HG03378 (cell line): ENCODE measurements around the gene CPZ.
"Not testable (repeated sequence)": the region's sequence is repeated elsewhere in the genome, so short reads cannot be mapped to it uniquely, and the experiment has no call there.

Experiments used
- ATAC-seq: cut with Tn5 transposase; IDR thresholded peaks from one replicate; pipeline ENCODE4 v1.9.1; 2021; ENCODE audit warnings: mild to moderate bottlenecking, moderate library complexity; ENCODE audit not compliant: unreplicated experiment

Gene CPZ

DNA sequence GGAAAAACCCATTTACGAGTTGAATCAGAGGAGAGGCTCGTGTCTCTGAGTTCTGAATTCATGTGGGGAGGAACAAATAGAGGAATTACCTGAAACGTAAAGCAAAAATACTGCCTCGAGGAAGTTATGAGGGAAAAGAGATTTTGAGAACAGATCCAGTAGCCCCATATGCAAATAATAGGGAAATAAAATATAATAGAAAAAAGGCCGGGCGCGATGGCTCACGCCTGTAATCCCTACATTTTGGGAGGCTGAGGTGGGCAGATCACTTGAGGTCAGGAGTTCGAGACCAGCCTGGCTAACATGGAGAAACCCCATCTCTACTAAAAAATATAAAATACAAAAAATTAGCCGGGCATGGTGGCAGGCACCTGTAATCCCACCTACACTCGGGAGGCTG lies 42.2 kb downstream of the CPZ start:
- not testable (repeated sequence) for ATAC-seq

DNA sequence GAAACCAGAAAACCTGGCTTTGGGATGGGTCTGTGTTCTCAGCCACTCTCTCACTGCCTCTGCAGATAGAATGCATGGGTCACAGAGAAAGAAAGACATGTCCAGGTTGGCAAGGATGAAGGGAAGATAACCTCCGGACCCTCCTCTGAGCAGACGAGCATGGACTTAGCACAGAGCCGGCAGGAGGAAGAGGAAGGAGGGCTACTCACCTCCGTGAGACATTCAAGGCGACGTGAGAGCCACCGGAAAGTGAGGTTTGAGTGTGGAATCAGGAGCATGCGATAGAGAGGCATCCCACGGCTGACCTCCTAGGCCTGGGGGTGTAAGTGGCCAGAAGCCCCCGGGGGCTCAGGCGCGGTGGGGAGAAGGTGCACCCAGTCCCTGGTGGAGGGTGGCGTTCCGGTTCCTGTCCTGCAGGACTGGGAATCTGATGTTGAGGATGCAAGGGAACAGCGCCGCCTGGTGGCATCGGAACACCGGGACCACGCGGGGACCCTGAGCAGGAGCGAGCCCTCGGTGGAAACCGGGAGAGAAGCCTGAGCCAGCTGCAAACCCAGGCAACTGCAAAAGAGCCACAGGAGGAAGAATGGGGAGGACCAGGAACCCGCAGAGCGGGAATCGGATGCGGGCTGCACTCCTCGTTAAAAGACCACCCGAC lies 43.5 kb downstream of the CPZ start:
- not testable (repeated sequence) for ATAC-seq

DNA sequence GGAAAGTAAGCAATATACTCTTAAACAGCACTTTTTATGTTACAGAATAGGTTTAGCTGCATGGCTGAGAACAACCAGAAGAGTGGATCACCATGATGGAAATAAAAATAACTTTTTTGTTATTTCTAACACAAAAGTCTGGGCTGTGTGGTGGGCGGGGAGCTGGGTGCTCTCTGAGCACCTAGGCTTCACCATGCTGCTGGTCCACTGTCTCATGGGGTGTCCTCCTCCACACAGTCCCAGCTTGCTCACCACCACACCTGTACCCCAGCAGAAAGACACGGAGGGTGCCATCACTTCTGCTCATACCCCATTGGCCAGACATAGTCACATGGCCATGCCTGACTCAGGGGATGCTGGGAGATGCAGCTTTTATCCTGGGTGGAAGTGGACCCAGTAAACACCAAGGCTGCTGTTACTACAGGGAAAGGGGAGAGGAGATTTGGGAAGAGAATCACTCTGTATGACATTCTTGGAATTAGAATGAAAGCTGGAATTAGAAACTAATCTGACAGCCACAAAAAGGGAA lies 45.0 kb downstream of the CPZ start:
- no peak for ATAC-seq

DNA sequence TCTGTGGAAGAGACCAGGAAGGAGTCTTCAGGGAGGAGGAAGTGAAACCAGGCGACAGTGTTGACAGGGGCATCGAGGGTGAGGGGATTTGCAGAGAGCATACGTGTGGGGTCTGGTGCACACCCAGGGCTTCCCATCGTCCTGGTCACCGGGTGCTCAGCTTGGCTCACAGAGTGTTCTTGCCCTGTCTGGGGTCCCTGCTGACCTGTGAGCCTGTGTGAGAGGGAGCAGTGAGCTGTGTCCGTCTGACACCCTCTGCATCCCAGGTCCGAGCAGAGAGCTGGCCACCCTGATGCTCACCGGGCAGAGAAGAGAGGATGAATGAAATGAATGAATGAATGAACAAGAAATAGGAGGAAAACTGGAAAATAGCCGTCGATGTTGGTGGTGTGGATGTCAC lies 46.5 kb downstream of the CPZ start:
- no peak for ATAC-seq

DNA sequence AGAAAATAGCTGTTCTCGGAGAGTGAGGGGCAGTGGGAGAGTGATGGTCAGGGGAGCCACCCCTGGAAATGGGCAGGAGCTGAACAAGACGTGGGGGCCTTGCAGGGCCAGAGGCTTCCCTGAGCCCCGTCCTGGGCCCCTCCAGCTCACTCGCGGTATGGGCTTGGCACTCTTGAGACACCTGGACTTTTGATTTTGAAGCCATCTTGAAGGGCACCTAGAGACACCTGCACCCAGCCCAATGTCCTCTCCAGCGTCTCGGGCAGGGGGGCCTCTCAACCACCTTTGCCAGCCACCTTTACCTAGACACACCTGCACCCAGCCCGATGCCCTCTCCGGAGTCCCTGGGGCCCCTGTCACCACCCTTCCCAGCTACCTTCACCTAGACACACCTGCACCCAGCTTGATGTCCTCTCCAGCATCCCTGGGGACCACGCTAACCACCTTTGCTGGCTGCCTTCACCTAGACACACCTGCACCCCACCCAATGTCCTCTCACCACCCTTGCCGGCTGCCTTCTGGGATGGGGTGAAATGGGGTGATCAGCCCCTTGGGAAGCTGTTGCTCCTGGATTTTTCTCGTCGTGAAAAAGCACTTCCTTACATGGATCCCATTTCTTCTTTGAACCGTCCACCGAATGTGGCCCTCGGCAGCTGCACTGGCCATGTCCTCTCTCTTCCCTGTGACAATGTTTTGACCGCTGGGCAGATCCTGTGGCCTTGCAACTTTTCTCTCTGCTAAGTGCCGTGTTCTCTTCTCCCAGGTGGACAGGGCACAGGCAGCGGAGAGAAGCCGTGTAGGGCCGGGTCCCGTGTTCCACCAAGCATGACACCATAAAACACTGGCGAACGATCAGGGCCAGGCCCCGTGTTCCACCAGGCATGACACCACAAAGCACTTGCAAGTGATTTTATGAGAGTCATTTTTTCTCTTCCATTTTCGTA lies 47.5 kb downstream of the CPZ start:
- ATAC-seq: no peak

DNA sequence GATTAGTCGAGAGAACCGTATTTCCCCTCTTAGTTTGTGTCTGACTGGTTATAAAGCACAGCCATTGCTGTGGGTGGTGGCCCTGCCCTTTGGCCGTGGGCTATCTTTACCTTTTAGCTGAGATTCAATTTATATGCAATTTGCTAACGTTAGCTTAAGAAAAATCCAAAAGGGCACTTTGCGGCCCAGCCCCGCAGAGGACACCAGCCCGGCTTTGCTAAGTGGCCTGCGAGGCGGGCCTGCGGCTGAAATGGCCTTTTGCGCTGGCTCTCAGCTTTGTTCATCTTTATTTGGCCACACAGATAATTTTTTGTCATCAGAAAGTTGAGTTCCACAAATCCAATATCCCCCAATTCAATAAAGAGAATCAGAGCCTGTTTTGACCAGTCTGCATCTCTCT lies 48.3 kb downstream of the CPZ start:
- ATAC-seq: no peak

DNA sequence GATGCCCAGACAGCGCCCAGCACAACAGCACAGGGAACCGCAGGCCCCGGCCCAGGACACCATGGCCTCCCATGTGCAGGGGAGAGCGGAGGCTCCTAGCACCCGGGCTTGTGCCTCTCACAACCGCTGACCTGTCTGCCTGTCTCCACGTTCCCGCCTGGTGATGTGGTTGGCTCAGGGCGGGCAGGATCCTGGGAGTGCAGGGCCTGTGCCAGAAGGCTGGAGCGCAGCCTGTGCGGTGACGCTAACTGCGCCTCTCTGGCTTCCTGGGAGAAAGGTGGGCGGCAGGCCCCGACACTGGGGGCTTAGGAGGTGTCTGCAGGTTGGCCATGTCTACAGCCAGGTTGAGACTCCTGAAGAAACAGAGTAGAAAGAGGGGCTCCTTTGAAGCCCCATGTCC lies 48.7 kb downstream of the CPZ start:
- no peak for ATAC-seq

DNA sequence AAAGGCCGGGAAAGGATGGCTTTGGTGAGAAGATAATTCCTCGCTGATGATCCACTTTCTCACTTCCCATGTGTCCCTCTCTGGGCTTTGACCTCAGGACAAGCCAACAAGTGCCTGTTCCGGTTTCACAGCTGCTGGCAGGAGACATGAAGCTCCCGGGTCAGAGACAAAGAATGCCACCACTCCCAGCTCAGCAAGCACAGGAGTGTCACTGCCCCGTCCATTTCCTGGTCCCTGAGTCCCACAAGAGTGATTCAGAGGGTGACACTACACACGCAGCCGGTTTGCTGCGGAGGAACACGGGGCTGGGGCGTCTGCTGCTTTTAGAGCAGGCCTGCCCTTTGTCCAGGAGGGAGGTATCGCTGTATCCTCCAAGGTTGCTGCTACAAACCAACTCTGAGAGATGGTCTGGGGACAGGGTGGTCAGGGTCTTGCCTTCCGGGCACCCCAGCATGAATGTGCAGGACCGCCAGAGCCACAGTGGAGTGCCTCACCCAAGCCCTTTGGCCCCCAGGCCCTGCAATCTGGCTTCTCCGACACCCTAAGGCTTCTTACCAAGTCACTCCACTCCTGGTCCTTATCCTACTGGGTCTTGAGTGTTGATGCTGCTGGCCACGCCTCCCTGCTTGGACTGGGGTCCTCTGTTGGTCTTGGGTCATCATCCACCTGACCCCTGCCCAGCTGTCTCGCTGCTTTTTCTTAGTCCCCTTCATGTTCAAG lies 49.5 kb downstream of the CPZ start:
- ATAC-seq: no peak

DNA sequence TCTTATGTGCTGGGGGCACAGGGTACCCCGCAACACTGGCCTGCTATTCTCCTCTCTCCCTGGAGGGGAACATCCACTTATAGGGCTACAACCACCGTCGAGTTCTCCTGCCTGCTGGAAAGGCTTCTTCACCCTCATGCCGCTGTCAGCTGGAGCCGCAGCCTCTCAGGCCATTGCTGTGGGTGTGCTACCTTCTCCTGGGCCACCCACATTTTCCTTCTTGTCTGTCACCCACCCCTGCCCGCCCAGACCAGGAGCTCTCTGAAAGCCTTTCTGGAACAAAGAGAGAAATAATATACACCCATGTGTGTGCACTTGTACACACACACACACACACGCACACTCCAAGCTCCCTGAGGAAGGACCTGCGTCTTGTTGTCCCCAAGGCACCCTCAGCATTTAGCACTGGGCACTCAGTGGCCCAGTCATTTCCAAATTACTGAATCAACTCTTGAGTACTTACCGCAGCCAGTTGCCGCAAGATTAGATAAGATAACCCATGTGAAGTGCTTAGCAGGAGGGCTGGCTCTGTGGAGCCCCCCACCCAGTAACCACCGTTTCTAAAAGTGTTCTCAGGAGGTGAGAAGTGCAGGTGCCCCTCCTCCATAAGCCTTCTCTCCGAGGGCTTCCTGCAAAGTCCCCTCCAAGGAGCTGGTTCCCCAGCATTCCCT lies 50.2 kb downstream of the CPZ start:
- ATAC-seq: no peak

DNA sequence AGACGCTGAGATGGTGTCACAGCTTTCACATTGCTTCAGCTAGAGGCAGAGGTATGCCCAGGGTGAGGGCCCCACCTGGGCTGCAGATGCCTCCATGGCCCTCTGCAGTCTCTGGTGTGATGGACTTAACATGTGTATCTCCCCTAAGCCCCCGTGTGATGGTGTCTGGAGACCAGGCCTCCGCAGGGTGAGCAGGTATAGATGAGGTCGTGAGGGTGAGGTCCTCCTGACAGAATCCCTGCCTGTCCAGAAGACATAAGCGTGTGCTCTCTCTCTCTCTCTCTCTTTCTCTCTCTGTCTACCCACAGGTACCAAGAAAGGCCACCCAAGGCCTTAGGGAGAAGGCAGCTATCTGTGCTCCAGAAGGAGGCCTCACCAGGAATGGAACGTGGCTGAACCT lies 50.9 kb downstream of the CPZ start:
- ATAC-seq: no peak

DNA sequence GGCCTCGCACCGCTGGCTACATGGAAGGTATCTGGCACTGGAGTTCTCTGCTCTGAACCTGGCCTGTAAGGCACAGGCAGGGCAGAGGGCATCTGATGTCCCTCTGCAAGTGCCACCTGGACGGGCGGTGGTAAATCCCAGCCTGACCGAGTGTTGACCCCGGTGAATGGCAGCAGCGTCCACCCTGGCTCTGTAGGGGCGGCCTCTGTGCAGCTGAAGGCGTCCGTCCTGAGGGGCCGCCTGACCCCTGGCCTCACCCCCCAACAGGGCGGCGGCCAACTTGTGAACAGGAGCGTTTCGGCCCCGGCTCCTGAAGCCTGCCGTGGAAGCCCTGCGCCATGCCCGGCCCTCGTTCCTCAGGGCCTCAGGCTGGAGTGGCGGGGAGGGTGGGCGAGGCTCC lies 51.4 kb downstream of the CPZ start:
- ATAC-seq: no peak

DNA sequence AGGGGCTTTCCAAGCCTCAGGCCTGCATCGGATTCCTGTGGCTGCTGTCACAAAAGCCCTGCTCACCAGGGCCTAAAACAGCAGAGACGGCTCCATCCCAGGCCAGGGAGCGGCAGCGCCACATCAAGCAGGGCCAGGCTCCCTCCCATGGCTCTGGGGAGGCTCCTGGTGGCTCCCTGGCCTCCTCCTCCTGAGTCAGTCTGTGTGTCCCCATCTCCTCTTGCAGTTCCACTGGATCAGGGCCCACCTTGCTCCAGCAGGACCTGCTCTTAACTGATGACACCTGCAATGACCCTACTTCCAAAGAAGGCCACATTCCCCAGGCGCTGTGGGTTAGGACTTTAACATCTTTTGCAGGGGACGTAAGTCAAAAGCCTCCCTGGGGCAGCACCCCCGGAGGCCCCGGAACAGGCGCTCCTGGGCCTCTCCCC lies 51.9 kb downstream of the CPZ start:
- ATAC-seq: no peak

DNA sequence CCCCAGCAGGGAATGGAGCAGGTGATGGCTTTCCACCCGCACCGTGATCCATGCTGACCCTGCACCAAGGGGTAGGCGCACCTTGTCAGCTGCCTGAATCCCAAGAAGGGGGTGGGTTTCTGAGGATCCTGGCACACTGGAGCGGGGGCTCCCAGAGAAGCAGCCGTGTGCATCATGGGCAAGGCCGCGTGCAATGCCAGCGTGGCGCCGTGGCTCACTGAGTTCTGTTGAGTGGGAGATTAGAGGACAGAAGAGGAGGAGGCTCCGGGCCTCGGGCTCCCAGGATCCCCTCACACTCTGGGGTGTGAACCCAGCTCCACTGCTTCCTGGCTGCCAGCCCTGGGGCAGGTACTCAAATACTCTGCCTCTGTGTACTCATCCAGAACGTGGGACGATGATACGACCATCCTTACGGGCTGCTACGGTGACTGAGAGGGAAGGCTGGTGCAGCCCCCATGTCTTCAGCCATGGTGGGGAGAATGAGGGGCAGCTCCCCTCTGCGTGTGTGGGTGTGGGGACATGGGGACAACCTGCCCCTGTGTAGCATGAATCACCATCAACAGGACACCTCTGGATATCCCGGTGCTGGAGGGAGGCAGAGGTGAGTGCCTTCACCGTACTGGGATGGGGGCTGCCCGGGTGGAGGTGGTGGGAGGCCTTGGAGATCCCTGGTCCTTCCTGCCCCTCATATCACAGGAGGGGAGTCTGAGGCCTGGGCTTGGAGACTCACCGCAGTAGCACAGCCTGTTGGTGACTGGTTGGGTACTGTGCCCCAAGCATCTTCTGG lies 52.6 kb downstream of the CPZ start:
- no peak for ATAC-seq

DNA sequence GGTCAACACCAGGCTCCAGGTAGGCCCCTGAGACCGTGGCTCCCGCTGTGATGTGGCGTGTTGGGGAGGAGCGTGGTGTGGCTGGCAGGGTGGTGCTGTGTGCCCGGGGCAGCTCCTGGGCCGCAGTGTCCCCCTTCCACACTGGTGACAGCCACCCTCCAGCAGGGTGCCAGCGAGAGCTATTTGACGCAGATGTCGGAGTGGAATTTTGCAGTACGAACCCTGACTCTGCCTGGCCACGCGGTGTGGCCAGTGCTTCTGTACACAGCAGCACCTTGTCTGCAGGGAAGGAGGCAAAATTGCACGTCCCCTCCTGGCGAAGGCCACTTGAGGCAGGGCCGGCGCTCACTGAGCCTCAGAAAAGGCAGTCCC lies 53.2 kb downstream of the CPZ start:
- no peak for ATAC-seq

DNA sequence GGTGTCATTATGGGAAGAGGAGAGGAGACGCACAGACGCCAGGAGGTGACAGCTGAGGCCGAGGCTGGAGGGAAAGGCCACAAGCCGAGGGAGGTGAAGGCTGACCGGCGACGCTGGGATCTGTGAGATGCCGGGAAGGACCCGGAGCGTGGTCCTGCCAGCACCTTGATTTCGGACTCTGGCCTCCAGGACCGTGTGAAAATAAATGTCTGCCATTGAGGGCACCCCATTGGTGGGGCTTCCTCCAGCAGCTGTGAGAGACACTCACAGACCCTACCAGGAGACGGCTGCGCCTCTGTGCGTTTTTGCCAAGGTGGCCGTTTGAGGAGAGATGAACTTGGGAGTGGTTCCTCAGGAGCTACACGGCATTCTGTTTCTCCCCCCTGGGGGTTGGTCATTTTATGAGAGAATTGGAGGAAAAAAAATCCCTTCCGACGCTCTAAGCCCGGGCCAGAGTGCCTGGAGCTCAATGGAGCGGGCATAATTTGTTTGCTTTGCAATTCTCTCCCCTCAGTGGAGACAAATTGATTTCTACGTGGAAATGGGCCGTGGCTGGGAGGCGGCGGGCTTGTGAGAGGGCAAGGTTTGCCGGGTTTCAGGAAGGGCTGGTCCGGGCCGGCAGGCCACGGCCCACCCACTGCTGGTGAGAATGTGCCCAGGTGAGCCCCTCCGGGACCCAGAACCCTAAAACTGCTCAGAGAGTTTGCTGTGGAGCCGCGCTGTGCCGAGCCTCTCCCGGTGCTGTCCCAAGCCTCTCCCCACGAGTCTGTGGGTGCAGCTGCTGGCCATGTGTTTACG lies 53.9 kb downstream of the CPZ start:
- ATAC-seq: no peak

DNA sequence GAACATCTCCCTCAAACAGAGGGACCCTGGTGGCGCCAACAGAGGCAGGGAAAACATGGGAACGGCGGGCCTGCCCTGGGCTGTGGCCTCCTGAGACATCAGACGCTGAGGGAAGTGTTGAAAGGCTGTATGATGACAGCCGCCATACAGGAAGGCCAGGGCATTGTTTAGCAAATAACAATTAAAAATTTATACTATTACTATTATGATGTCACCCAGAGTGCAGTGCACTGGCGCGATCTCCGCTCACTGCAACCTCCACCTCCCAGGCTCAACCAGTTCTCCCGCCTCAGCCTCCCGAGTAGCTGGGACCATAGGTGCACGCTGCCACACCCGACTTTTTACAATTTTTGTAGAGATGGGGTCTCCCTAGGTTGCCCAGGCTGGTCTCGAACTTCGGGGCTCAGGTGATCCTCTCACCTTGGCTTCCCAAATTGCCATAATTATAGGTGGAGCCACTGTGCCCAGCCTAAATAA lies 54.6 kb downstream of the CPZ start:
- ATAC-seq: no peak

DNA sequence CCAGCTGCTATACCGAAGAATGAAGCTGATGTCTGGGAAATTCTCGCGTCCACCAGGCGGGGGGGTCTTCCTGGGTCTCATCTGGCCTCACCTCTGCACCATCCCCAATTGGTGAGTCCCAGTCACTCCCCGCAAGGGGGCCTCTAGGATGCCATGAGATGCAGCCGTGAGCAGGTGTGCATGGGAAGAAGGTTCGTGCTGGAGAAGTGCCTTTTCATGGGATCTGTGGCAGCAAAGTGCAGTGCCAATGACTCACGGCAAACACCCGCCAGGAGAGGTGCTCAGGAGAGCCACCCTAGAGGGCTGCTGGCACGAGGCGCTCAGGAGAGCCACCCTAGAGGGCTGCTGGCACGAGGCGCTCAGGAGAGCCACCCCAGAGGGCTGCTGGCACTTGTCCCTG lies 55.1 kb downstream of the CPZ start:
- ATAC-seq: no peak

DNA sequence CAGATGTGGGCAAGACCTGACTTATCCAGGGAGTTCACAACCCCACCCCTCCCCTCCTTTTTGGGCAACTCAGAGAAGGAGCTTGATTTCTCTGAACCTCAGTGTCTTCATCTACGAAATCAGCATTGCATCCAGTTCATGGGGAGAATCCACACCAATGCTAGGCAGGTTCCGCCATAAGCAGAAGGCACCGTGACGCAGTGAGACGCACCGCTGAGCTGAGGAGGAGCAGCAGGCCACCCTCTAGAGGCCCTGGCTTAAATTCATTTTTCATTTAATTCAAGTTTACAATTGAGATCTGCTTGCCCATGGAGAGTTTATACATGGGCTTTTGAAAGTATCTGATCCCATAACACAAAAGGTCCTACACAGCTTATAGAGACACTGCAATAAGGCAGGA lies 55.7 kb downstream of the CPZ start:
- no peak for ATAC-seq
